Non-pigmented ciliary epithelial cell (primary cell): ENCODE measurements around the gene TRIM8.

Experiments used
- DNase-seq: peaks from one replicate; pipeline ENCODE4 v3.0.0-alpha.2; 2010; ENCODE audit warnings: low read depth

TRIM8 gene

DNA sequence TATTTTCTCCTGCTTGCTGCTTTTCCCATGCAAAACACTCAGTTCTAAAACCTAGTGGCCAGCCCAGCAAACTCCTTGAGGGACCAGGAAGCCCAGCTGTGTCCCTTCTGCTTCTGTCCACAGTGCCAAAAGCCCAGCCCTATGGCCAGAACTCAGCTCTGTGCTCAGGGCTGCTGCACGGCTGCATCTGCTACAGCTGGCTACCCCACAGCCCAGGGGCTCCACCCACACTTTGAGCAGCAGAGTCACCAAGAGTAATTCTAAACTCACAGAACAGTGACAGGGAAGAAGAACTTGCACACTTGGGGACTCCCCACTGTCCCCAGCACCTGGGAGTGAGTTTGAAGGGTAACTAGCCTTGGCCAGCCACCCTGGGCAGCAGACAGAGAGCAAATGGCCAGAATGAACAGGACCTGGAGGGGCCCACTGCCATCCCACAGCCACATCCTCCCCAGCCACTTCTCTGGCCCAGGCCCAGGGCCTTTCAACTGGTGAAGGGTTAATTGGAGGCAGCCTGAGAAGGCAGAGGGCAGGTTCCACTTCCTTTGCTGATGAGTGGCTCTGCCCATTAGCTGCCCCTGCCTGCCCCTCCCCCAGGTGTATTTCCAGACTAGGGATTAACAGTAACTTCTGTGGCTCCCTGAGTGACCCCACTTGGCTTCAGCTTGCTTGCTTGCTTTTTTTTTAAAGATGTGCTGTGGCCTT is 28.1 kb upstream of the TRIM8 start:
- DNase-seq, result no peak

DNA sequence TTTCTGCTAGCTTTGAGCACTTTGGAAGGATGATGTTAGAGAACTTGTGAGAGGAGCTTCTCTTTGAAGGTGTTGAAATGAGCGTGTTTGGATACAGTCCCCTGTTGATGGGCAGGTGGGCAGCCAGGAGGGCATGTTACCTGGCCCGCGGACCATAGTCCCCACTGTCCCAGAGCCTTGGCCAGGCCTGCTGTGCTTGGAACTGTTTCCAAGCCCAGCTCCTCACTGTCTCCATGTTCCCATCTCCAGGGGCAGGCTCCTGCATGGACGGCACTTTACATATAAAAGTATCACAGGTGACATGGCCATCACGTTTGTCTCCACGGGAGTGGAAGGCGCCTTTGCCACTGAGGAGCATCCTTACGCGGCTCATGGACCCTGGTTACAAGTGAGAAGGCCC is 27.2 kb upstream of the TRIM8 start:
- no peak for DNase-seq

DNA sequence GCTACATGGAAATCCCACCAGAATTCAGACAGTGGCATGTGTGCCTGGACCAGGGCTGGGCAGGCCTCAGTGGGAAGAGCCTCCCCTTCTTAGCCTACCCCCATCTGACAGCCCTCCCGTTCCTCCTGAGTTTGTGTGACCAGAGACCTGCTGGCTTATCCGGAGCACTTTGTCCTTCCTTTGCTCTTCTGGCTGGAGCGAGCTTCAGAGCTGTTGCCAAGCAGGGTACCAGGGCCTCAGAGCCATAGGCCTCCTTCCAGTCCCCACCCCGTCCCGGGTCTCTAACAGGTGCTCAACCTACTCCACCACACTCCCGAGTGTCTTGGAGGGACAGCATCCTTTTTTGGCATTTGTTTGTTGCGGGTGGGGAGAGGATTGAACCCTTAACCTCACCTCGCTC is 26.5 kb upstream of the TRIM8 start:
- DNase-seq, result no peak

DNA sequence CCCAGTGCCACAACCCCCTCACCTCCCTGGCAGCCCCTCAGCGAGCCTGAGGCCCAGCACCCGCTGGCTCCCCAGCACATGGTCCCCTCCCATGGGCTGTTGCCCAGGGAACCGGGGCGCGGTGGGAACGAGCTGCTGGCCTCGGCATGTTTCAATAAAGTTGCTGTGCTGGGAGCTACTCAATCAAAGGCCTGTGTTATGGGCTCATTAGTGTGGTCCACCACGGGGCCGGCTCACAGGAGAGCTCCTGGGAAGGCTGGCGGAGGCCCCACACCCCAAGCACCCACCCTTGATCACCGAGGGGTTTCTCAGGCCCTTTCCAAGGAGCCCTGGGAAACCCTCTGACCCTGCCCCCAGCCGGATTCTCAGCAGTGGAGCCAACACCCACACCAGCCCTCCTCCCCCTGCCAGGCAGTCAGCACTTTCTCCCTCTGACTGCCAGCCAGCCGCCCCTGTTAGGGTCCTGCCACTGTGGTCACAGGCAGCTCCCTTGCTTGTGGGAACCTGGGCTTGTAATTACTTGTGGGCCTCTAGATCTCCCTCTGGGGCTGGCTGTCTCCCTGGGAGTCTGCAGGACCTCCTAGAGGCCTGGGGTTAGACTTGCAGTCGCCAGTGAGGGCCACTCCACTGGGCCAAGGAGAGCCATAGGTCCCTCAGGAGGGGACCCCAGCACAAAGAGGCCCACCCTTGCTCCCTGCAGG is 24.8 kb upstream of the TRIM8 start:
- no peak for DNase-seq

DNA sequence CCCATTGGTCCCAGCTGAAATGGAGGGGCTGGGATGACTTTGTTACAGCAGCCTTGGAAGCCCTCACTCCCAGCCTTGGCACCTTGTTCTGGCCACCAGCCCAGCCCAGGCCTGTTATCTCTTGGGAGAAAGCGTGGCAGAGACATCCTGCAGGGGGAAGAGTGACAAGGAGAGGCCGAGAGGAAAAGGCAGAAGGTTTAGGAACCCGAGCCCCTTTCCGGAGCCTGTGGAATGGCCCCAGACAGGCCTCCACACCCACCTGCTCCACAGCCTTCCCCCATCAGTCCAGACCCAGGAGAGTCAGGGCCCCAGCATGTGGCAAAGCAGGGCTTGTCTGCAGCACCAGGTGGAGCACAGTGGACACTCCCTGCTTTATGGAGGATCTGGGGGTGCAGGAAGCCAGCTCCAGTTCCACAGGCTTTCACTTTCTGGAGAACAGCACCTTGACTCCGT is 24.1 kb upstream of the TRIM8 start:
- DNase-seq, result no peak

DNA sequence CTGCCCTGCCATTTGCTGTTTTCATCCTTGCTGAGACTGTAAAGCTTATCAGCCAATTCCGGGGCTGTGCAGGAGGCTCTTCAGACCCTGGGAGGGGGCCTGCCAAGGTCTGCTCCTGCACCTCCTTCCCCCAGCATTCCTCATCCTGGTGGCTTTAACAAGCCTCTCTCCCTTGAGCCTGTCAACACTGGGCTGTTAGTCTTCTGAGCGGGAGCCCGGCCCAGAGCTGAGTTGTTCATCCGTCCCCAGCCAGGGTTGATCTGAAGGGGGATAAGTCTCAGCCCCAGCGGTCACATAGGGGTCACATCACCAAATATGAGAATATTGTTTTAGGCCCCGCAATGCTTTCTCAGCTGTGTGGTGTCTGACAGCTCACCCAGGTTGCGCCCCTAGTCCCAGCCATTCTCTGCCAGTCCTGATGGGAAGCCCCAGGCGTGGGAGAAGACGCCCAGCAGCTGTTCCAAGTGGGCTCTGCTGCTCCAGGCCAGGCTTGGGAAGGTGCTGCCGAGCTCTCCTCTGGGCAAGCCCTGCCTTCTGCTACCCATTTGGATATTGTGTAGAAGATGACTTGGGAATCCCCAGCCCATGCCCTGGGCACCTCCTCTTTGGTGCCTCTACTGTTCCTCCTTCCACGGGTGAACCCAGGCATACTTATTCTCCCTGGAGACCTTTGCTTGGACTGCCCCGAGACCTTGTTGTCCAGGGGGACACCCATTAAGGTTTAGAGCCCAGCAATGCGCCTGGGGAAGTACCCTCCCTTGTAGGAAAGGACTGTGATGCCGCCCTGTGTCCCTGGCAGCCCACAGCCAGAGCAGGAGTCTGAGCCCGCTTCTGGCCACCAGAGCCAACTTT is 23.5 kb upstream of the TRIM8 start:
- no peak for DNase-seq

DNA sequence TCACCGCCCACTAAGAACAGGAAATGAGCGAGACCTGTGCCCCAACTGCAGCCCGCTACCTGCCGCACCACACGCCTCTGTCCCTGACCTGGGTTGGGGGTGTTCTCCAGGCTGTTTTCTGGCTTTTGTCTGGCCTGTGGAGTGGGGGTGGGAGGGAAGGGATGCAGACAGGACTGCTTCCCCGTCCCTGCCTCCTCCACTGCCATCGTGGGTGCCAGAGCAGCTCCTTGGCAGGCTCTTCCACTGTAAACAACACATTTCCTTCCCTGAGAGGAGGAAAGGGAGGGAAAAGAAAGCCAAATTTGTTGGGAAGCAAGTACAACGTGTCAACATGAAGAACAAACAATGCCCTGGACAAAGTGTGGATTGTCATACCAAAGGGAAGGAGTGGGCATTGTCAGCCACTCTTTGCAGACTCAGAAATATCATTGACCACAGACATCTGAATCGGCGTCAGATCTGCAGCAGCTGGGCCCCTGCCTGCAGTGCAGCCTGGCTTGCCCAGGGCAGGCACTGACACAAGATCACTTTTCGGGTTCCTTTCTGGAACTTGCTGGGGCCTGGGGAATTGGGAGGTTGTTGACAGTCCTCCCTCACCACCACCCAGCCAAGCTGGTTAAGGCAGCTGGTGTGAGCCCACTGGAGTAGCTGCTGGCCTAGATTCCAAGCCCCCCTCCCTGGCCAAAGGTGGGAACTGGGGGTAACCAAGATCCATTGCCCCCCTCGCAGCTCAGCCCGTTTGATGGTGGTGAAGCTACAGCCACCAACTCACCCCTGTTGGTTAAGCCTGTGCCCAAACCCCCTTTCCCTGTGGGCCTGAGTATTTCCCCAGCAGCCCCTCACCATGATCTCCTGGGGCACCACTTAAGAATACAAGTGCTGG is 22.6 kb upstream of the TRIM8 start:
- no peak for DNase-seq

DNA sequence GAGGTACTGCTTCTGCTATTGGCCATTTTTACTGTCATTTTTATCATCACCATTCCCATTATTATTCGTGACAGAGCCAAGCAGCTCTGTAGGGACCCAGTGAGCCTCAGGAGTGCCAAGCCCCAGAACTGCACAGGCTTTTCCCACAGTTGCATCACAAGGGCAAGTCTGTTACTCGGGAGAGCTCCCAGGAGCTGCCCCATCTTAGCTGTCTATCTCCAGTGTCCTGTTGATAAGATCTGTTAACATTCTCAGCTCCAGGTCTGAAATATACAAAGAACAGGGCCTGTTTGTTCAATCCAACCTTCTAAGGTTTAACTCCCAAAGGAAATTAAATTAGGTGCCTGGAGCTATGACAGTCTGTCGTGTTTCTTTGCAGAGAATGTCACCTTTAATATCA is 20.2 kb upstream of the TRIM8 start:
- no peak for DNase-seq

DNA sequence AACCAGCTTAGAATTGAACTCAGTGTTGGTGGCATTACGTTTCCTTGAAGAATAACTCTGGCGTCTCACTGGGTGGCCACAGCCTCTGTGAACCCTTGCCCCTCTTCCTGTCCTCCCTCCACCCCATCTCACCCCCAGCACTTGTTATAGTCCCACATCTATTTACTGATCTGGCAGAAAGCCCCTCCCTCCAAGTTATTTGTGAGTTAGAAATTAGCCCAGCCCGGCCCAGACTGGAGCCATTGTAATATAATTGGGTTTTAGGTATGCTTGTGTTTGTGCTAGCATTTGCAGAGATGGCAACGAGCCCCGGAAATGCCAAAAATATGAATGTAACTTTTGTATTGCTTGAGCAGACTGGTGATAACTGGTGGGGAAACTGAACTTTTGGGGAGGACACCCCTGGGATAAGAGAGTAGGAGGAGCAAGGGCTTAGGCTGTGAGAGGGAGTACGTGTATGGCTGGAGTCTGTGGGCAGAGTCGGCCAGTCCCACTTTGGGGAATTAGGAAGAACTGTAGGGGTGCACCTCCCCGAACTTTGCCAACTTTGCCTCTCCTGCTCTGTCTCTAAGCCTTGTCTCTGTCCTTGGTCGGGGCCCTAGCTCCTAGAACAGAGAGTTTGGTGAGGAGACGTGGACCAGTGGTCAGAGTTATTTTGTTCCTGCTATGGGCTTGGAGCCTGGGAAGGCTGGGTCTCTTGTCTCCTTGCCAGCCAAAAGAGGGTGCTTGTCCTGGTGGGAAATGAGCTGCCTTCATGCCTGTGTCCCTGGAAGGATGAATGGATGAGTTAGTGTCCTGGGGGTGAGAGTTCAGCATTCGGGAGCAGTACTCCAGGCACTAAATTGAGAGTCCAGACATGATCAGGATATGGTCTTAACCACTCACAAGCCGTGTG is 19.3 kb upstream of the TRIM8 start:
- DNase-seq, result no peak

DNA sequence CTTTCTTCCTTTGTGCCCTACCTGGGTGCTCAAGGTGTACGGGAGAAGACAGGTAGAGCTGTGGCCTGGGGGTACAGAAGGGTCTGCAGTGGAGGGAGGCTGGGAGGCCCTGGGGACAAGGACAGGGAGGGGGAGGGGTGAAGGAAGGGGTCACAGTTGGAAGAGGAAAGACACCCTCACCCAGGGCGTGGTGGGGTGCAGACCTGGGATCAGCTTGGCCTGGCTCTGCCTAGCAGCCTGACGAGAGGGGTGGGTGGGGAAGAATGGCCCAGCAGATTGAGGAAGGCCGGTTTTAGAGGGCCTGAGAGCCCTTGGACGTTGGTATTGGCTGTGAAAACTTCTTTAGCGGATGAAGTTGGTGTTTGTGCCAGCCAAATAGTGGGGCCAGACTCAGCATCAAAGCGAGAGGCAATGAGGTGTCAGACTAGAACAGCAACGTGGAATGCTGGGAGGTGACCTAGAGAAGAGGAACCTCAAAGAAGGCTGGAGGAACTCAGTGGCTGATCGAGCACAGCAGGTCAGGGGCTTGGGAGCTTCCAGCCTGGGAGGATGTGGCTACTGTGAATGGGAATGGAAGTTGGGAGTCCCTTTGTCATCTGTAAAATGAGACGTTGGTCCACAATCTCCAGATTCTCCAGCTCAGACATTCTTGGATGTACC is 18.1 kb upstream of the TRIM8 start:
- DNase-seq, result no peak

DNA sequence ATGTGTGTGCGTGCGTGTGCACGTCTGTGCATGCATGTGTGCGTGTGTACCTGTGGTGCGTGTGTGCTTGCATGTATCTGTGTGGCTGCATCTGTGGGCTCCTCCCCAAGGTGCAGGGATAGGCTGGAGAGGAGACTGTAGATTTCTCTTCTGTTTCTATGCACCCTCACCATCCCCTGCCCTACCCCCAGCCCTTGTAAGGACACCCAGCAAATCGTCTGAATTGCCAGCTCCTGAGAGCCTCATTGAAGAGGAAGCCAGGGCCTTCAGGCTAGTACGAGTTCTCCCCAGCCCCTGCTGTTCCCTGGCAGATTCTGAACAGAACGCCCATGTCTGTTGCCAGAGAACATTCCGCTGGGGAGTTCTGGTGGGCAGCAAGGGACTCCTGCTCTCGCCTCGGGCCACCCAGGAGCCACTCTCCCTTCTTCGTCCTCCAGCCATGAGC is 17.0 kb upstream of the TRIM8 start:
- DNase-seq, result no peak

DNA sequence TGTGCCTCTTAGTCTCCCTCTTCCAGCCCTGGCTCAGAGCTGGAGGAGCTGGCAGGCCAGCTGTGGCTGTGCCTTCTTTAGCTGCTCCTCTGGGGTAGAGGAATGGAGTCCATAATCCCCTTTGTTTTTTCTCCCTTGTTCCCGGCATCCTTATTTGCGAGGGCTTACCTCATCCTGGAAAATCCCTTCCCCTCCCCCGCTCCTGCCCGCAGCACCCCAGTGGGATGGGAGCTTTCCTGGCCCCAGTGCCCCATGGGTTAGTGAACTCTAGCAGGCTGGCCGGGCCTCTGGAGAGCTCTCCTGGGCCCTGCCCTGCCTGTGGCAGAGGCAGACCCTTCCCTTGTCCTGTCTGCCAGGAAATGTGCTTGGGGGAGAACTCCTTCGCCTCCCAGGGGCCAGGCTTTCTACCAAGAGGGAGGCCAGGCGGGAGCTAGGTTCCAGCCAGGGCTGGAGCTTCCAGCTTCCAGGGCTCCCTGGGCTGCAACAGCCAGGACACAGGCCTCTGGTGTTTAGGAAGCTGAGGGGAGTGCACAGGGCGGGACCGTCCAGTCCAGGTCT is 16.5 kb upstream of the TRIM8 start:
- DNase-seq, result no peak

DNA sequence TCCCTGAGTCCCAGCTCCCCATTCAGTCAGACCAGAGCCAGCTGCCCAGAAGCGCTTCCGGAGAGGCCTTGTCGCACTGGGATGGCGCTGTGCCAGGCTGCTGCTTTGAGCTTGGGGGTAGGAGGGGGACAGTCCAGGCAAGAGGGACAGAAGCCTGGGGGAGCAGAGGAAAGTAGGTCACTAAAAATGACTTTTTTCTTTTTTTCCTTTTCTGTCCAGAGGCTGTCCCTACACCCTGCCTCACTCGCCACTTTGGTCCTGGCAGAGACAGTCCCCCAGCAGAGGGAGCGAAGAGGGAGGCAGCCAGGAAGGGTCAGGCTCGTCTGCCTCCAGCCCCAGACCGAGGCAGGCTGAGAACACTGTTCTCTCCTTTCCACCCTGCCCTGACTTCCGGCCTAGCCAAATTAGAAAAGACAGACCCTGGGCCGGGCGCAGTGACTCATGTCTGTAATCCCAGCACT is 15.8 kb upstream of the TRIM8 start:
- no peak for DNase-seq

DNA sequence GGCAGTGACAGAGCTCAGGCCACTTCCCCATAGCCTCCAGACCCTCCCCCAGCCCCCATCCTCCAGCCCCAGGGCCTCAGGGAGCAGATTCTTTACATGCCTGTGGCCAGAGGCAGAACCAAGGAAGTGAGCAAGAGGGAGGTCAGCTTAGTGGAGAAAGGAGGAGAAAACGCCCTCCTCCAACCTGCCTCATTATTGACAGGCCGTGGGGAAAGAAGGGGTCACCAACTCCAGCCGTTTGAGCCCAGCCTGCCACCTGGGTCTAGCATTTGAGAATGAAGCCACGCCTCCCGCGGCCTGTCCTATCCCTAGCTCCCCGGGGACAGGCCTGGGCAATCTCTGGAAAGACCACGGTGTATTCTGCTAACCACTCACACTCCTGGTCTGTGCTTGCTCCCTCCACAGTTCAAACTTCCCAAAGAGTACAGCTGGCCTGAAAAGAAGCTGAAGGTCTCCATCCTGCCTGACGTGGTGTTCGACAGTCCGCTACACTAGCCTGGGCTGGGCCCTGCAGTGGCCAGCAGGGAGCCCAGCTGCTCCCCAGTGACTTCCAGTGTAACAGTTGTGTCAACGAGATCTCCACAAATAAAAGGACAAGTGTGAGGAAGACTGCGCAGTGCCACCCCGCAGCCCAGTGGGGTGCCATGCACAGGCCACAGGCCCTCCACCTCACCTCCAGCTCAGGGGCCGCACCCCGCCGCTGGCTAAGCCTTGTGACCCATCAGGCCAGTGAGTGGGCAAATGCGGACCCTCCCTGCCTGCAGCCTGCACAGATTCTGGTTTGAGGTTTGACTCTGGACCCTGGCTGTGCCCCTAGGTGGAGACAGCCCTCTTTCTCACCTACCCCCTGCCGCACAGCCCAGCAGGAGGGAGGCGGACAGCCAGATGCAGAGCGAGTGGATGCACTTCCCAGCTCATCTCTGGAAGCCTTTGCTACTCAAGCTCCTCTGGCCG is 14.3 kb upstream of the TRIM8 start:
- DNase-seq, result peak; percentile 74

DNA sequence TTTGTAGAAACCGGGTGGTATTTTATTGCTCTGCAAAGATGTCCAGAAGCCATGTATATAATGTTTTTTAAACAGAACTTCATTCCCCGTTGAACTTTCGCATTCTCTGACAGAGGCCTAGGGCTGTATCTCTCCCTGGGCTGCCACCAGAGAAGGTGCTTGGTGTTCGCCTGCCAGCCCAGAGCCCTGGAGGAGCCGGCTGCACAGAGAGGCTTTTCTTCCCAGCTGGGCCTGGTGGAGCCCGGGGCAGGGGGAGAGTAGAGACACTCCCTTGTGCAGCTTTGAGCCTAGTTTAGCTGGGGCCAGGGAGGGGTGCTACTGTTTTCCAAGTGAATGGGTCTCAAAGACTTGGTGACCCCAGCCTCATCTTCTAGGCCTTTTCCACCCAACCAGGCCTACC is 13.6 kb upstream of the TRIM8 start:
- DNase-seq, result no peak

DNA sequence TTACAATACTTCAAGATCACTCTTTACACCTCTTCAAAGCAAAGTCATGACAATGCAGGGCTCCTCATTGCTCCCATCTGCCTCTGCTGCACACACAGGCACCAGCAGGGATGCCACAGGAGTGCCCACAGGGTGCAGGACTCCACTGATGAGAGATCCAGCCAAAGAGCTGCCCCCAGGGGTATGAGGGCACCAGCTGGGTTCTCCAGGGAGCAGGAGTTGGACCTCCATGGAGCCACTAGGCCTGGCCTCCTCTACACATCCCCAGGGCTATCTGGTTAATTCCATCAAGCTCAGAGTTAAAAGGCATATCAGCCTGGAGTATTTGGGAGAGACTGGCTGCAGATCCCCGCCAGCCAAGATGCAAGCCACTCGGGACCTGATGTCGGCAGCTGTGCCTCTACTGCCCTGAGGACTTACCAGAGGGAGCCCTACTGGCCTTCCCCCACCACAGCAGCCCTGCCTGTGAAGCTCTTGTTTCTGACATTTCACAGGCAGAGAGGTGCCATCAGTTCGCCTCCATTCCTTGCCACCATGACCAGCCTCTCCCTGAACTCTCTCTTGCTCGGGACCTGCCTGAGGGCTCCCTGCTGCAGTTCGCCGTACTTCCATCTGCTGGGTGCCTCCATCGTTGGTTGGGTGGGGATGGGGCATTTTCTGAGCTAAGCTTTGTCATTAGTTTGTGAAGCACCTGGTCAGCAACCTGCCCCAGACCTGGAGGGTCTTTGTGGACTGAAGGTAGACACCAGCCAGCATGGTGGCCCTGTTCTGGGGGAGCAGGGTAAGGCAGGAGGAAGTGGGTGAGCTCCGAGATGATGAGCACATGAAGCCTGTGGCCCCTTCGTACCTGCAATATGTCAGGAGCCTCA is 12.5 kb upstream of the TRIM8 start:
- DNase-seq, result no peak

DNA sequence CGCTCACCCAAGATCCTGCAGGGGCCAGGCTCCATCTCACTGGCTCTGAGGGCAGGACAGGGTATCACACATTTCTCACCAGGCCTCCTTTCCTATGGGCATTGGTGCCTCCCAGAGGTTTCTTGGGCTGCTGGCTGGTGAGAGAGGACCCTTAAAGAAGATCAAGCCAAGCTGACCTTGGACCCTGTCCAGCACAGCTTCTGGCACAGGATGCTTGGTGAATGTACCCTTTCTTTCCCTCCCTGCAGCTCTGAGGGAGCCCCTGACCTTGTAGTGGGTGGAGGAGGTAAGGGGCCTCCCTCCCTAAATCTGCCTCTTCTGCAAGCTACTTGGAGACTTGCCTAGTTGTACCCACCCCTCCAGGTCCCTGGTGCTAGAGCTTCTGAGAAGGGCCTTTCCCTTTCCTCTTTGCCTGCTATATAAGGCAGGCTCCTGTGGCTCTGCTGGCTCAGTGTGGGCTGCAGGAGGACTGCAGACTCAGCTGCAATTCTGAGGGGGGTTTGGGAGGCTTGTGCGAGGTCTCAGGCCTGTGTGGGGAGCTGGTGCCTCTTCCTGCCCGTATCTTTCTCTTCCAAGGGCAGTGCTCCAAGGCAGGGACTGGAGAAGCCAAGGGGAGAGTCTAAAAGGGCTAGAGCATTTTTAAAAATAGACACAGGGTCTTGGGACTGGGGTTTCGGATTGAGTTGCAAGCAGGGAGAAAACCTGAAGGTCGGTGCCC is 11.7 kb upstream of the TRIM8 start:
- DNase-seq, result no peak
